Liver (tissue), 9 donors: ENCODE data around the gene OR5AC2. TPM values are rescaled to one million over a fixed set of nuclear protein-coding genes. Genes with fewer than 3 reads are reported as not detected.

Experiments used
- DNase-seq: peaks from one replicate; pipeline ENCODE4 v3.0.0-alpha.2; 2017; ENCODE audit warnings: low spot score
- H3K27ac ChIP-seq, 2 donors: one replicate each; pipeline ENCODE4 v1.7.0; 2013; ENCODE audit warnings: inconsistent platforms in 2 of 2, low read length in 2 of 2, control low read depth in 1 of 2, low read depth in 1 of 2, mild to moderate bottlenecking in 1 of 2
- H3K27me3 ChIP-seq, 4 donors: one replicate each; pipeline versions ENCODE4 v1.6.1 to v1.7.0; 2013; ENCODE audit warnings: low read length in 3 of 4, inconsistent platforms in 1 of 4, mild to moderate bottlenecking in 1 of 4, moderate library complexity in 1 of 4; ENCODE audit not compliant: control insufficient read depth in 4 of 4, insufficient read depth in 4 of 4
- H3K36me3 ChIP-seq, 4 donors: one replicate each; pipeline versions ENCODE4 v1.6.1 to v1.7.0; 2013; ENCODE audit warnings: low read length in 3 of 4, mild to moderate bottlenecking in 3 of 4, low read depth in 1 of 4, moderate library complexity in 1 of 4; ENCODE audit not compliant: control insufficient read depth in 4 of 4, insufficient read depth in 3 of 4
- H3K4me1 ChIP-seq, 4 donors: one replicate each; pipeline versions ENCODE4 v1.6.1 to v1.7.0; 2013; ENCODE audit warnings: low read length in 3 of 4, mild to moderate bottlenecking in 3 of 4, moderate library complexity in 1 of 4; ENCODE audit not compliant: control insufficient read depth in 4 of 4, insufficient read depth in 4 of 4
- H3K4me3 ChIP-seq, 3 donors: one replicate each; pipeline versions ENCODE4 v1.6.1 to v1.7.0; 2013; ENCODE audit warnings: low read length in 3 of 3, control low read depth in 1 of 3, low read depth in 1 of 3, mild to moderate bottlenecking in 1 of 3
- H3K9ac ChIP-seq, 2 donors: one replicate each; pipeline ENCODE4 v1.7.0; 2013; ENCODE audit warnings: low read length in 2 of 2, mild to moderate bottlenecking in 2 of 2, moderate library complexity in 2 of 2, control low read depth in 1 of 2, low read depth in 1 of 2
- H3K9me3 ChIP-seq, 4 donors: one replicate each; pipeline versions ENCODE4 v1.6.1 to v1.7.0; 2013; ENCODE audit warnings: low read length in 3 of 4; ENCODE audit not compliant: control insufficient read depth in 4 of 4
- EGR1 ChIP-seq, 2 donors: IDR thresholded peaks; 2 replicates each; pipeline ENCODE4 v1.6.1; 2016 to 2018; ENCODE audit warnings: antibody characterized with exemption in 2 of 2, low read depth in 2 of 2
- GABPA ChIP-seq, 2 donors: IDR thresholded peaks in 1 of 2; conservative IDR thresholded peaks in 1 of 2; 2 replicates each; pipeline ENCODE4 v1.6.1; 2016; ENCODE audit warnings: antibody characterized with exemption in 2 of 2, mild to moderate bottlenecking in 1 of 2, moderate library complexity in 1 of 2
- HNF4A ChIP-seq, 2 donors: conservative IDR thresholded peaks; 2 replicates each; pipeline ENCODE4 v1.6.1; 2016; ENCODE audit warnings: antibody characterized with exemption in 2 of 2, mild to moderate bottlenecking in 2 of 2
- HNF4G ChIP-seq: IDR thresholded peaks from 2 replicates; pipeline ENCODE4 v1.6.1; 2016; ENCODE audit warnings: antibody characterized with exemption
- JUND ChIP-seq, 2 donors: IDR thresholded peaks; 2 replicates each; pipeline ENCODE4 v1.6.1; 2016; ENCODE audit warnings: antibody characterized with exemption in 2 of 2
- NR2F2 ChIP-seq: IDR thresholded peaks from 2 replicates; pipeline ENCODE4 v1.6.1; 2016; ENCODE audit warnings: antibody characterized with exemption
- RXRA ChIP-seq, 2 donors: IDR thresholded peaks; 2 replicates each; pipeline ENCODE4 v1.6.1; 2017 to 2018; ENCODE audit warnings: antibody characterized with exemption in 2 of 2, mild to moderate bottlenecking in 1 of 2
- YY1 ChIP-seq: IDR thresholded peaks from 2 replicates; pipeline ENCODE4 v1.6.1; 2016; ENCODE audit warnings: antibody characterized with exemption, mild to moderate bottlenecking
- WGBS: extraction: QIAGEN DNeasy Blood & Tissue Kit; methylation state at CpG from one replicate; pipeline ENCODE4 v1.1.7; 2013; 5-methylcytosine and 5-hydroxymethylcytosine counted together
- polyA plus RNA-seq, 2 donors: library from polyadenylated mRNA; stranded (reverse) in 1 of 2; unstranded in 1 of 2; fragments of 200-250 nt in 1 of 2; fragments of >200 nt in 1 of 2; fragmentation: Nextera tagmentation in 1 of 2; extraction: Ambion mirVana in 1 of 2; gene quantifications; one replicate each; pipeline versions ENCODE4 v1.2.1 to v1.2.3, GENCODE V29; 2013 to 2015
- total RNA-seq, 2 donors: library from RNA; depleted of rRNA; stranded (reverse); fragments of >200 nt; gene quantifications; one replicate each; pipeline ENCODE4 v1.2.3, GENCODE V29; 2014
- TF ChIP-seq, protein P1 (sequence below): fragments of 150-350 bp; IDR thresholded peaks from 2 replicates; pipeline ENCODE4 v1.5.1; 2017; ENCODE audit warnings: improper control_type of control experiment, low read depth, low read length; ENCODE audit not compliant: missing input control
- TF ChIP-seq, protein P2 (sequence below): IDR thresholded peaks from 2 replicates; pipeline ENCODE4 v1.6.1; 2016; ENCODE audit warnings: antibody characterized with exemption
- TF ChIP-seq, protein P3 (sequence below): IDR thresholded peaks from 2 replicates; pipeline ENCODE4 v1.6.1; 2016; ENCODE audit warnings: antibody characterized with exemption
- TF ChIP-seq, protein P4 (sequence below): IDR thresholded peaks from 2 replicates; pipeline ENCODE4 v1.6.1; 2016; ENCODE audit warnings: antibody characterized with exemption, mild to moderate bottlenecking
- TF ChIP-seq, protein P5 (sequence below): IDR thresholded peaks from 2 replicates; pipeline ENCODE4 v1.6.1; 2016; ENCODE audit warnings: antibody characterized with exemption
- donor health status: healthy.
- donor health status: healthy.
- donor health status: healthy.
- donor health status: healthy.
- donor health status: healthy.

Gene OR5AC2
- total and polyA plus RNA-seq, 4 donors: not detected

DNA sequence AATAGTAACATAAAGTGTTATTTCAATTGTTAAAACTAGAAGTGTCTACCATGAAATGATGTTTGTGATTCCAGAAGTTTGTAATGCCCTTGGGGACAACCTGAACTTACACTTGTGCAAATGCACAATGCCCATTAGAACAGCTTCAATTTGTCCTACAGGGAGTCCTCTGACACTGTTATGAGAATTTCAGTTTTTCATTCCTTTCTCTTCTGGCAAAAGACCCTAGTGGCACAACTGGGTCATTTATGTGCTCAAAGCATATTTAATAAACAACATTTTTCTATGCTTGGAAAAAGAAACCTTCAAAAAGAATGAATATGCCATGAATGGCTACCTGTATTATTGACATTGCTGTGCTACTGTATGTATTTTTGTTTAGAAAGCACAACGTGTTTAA is 43.4 kb downstream of the OR5AC2 start, which contains the start of gene OR5H1 (continued):
- TF ChIP-seq, protein P1, sequence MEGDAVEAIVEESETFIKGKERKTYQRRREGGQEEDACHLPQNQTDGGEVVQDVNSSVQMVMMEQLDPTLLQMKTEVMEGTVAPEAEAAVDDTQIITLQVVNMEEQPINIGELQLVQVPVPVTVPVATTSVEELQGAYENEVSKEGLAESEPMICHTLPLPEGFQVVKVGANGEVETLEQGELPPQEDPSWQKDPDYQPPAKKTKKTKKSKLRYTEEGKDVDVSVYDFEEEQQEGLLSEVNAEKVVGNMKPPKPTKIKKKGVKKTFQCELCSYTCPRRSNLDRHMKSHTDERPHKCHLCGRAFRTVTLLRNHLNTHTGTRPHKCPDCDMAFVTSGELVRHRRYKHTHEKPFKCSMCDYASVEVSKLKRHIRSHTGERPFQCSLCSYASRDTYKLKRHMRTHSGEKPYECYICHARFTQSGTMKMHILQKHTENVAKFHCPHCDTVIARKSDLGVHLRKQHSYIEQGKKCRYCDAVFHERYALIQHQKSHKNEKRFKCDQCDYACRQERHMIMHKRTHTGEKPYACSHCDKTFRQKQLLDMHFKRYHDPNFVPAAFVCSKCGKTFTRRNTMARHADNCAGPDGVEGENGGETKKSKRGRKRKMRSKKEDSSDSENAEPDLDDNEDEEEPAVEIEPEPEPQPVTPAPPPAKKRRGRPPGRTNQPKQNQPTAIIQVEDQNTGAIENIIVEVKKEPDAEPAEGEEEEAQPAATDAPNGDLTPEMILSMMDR: no peak
- TF ChIP-seq, protein P2, sequence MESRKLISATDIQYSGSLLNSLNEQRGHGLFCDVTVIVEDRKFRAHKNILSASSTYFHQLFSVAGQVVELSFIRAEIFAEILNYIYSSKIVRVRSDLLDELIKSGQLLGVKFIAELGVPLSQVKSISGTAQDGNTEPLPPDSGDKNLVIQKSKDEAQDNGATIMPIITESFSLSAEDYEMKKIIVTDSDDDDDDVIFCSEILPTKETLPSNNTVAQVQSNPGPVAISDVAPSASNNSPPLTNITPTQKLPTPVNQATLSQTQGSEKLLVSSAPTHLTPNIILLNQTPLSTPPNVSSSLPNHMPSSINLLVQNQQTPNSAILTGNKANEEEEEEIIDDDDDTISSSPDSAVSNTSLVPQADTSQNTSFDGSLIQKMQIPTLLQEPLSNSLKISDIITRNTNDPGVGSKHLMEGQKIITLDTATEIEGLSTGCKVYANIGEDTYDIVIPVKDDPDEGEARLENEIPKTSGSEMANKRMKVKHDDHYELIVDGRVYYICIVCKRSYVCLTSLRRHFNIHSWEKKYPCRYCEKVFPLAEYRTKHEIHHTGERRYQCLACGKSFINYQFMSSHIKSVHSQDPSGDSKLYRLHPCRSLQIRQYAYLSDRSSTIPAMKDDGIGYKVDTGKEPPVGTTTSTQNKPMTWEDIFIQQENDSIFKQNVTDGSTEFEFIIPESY: no peak
- TF ChIP-seq, protein P3, sequence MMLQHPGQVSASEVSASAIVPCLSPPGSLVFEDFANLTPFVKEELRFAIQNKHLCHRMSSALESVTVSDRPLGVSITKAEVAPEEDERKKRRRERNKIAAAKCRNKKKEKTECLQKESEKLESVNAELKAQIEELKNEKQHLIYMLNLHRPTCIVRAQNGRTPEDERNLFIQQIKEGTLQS: no peak
- TF ChIP-seq HNF4A (conservative IDR thresholded peaks at IDR 0.05): no peak
- TF ChIP-seq GABPA (IDR thresholded peaks at IDR 0.05 in 1 of 2, conservative IDR thresholded peaks at IDR 0.05 in 1 of 2): no peak

DNA sequence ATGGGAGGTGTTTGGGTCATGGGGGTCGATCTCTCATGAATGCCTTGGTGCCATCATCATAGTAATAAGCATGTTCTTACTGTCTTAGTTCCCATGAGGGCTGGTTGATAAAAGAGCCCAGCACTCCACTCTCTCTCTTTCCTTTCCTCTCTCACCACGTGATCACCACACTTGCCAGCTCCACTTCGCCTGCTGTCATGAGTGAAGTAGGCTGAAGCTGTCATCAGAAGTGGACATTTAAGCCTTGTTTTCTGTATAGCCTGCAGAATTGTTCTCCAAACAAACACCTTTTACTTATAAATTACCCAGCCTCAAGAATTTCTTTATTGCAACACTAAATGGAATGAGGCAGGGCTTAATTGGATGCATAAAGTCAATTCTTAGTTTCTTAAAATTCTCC is 49.7 kb downstream of the OR5AC2 start:
- TF ChIP-seq HNF4G (no peak), JUND (IDR thresholded peaks at IDR 0.05) (no peak), RXRA (IDR thresholded peaks at IDR 0.05) (no peak), HNF4A (conservative IDR thresholded peaks at IDR 0.05) (no peak), GABPA (IDR thresholded peaks at IDR 0.05 in 1 of 2, conservative IDR thresholded peaks at IDR 0.05 in 1 of 2) (no peak), EGR1 (IDR thresholded peaks at IDR 0.05; ENCODE audit: low read depth in 2 of 2) (no peak), YY1 (no peak), NR2F2 (no peak)
- TF ChIP-seq, protein P4, sequence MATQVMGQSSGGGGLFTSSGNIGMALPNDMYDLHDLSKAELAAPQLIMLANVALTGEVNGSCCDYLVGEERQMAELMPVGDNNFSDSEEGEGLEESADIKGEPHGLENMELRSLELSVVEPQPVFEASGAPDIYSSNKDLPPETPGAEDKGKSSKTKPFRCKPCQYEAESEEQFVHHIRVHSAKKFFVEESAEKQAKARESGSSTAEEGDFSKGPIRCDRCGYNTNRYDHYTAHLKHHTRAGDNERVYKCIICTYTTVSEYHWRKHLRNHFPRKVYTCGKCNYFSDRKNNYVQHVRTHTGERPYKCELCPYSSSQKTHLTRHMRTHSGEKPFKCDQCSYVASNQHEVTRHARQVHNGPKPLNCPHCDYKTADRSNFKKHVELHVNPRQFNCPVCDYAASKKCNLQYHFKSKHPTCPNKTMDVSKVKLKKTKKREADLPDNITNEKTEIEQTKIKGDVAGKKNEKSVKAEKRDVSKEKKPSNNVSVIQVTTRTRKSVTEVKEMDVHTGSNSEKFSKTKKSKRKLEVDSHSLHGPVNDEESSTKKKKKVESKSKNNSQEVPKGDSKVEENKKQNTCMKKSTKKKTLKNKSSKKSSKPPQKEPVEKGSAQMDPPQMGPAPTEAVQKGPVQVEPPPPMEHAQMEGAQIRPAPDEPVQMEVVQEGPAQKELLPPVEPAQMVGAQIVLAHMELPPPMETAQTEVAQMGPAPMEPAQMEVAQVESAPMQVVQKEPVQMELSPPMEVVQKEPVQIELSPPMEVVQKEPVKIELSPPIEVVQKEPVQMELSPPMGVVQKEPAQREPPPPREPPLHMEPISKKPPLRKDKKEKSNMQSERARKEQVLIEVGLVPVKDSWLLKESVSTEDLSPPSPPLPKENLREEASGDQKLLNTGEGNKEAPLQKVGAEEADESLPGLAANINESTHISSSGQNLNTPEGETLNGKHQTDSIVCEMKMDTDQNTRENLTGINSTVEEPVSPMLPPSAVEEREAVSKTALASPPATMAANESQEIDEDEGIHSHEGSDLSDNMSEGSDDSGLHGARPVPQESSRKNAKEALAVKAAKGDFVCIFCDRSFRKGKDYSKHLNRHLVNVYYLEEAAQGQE: no peak
- TF ChIP-seq, protein P5, sequence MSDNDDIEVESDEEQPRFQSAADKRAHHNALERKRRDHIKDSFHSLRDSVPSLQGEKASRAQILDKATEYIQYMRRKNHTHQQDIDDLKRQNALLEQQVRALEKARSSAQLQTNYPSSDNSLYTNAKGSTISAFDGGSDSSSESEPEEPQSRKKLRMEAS: no peak
- TF ChIP-seq, protein P2: no peak
- TF ChIP-seq, protein P1: no peak
- Histone ChIP-seq H3K9me3 (no peaks in the 10 kb centered on the region), H3K9ac (no peak overlapping the region), H3K27ac (no peak overlapping the region), H3K27me3 (no peaks in the 10 kb centered on the region), H3K36me3 (no peaks in the 10 kb centered on the region), H3K4me1 (no peaks in the 10 kb centered on the region), H3K4me3 (no peak overlapping the region)
- no peak for DNase-seq
- WGBS: 70% methylated on average over 3 of the region's 3 CpGs
